IPS-20b (cell line): Measurements from ENCODE around the gene ITIH1.
"Not testable (repeated sequence)": the region's sequence is repeated elsewhere in the genome, so short reads cannot be mapped to it uniquely, and the experiment has no call there.

Experiments
- H3K27ac ChIP-seq: one replicate; pipeline ENCODE4 v1.5.1; 2013; ENCODE audit warnings: low read length
- H3K27me3 ChIP-seq: 2 replicates; pipeline ENCODE4 v1.6.1; 2013; ENCODE audit warnings: mild to moderate bottlenecking, low read length, inconsistent platforms; ENCODE audit not compliant: insufficient read depth
- H3K36me3 ChIP-seq: 2 replicates; pipeline ENCODE4 v1.6.1; 2013; ENCODE audit warnings: low read depth, mild to moderate bottlenecking, inconsistent platforms, low read length, moderate library complexity; ENCODE audit not compliant: insufficient read depth
- H3K4me1 ChIP-seq: 2 replicates; pipeline ENCODE4 v1.6.1; 2013; ENCODE audit warnings: mild to moderate bottlenecking, control low read depth, inconsistent platforms, low read length, moderate library complexity; ENCODE audit not compliant: insufficient read depth
- H3K4me3 ChIP-seq: 2 replicates; pipeline ENCODE4 v1.5.1; 2013; ENCODE audit warnings: mild to moderate bottlenecking, low read length, inconsistent platforms
- H3K9ac ChIP-seq: 2 replicates; pipeline ENCODE4 v1.6.1; 2013; ENCODE audit warnings: low read depth, mild to moderate bottlenecking, inconsistent platforms, low read length, moderate library complexity
- H3K9me3 ChIP-seq: 2 replicates; pipeline ENCODE4 v1.6.1; 2013; ENCODE audit warnings: mild to moderate bottlenecking, low read depth, low read length, inconsistent platforms; ENCODE audit not compliant: insufficient read depth

ITIH1 gene

GRCh38 chr3:52775877-52776276 is 1.5 kb upstream of the ITIH1 start:
- Histone ChIP-seq H3K9me3 (no peaks in the 10 kb centered on the region), H3K27ac (no peak overlapping the region), H3K4me3 (no peak overlapping the region), H3K36me3 (no peaks in the 10 kb centered on the region), H3K9ac (no peak overlapping the region), H3K4me1 (no peaks in the 10 kb centered on the region), H3K27me3 (no peaks in the 10 kb centered on the region; the same call in 1 of the 2 replicates)

GRCh38 chr3:52776486-52776885 is 913 bp upstream of the ITIH1 start:
- not testable (repeated sequence) for H3K27me3 ChIP-seq, H3K27ac ChIP-seq, H3K9ac ChIP-seq, H3K4me3 ChIP-seq, H3K36me3 ChIP-seq, H3K4me1 ChIP-seq, H3K9me3 ChIP-seq

GRCh38 chr3:52777959-52778805 is 783 bp downstream of the ITIH1 start:
- H3K4me3 ChIP-seq: no peak overlapping the region
- no peak overlapping the region for H3K9ac ChIP-seq
- H3K36me3 ChIP-seq: no peaks in the 10 kb centered on the region
- no peaks in the 10 kb centered on the region; the same call in 1 of the 2 replicates for H3K27me3 ChIP-seq
- H3K4me1 ChIP-seq: peaks cover 6% of the 10 kb centered on the region; the same call in 1 of the 2 replicates
- H3K9me3 ChIP-seq: no peaks in the 10 kb centered on the region
- H3K27ac ChIP-seq: no peak overlapping the region

GRCh38 chr3:52779011-52779836 is 1.8 kb downstream of the ITIH1 start:
- Histone ChIP-seq H3K36me3 (no peaks in the 10 kb centered on the region), H3K9ac (no peak overlapping the region), H3K9me3 (no peaks in the 10 kb centered on the region), H3K4me3 (no peak overlapping the region), H3K27me3 (no peaks in the 10 kb centered on the region; the same call in 1 of the 2 replicates), H3K4me1 (peaks cover 6% of the 10 kb centered on the region; the same call in 1 of the 2 replicates), H3K27ac (no peak overlapping the region)

GRCh38 chr3:52779837-52780585 is 2.6 kb downstream of the ITIH1 start:
- Histone ChIP-seq H3K27me3 (no peaks in the 10 kb centered on the region), H3K9ac (no peak overlapping the region), H3K36me3 (no peaks in the 10 kb centered on the region), H3K4me3 (no peak overlapping the region), H3K9me3 (no peaks in the 10 kb centered on the region), H3K4me1 (peaks cover 6% of the 10 kb centered on the region; the same call in 1 of the 2 replicates), H3K27ac (no peak overlapping the region)

- H3K27me3 ChIP-seq: no peaks in the 10 kb centered on the region
- H3K9me3 ChIP-seq: no peaks in the 10 kb centered on the region
- peaks cover 6% of the 10 kb centered on the region; the same call in 1 of the 2 replicates for H3K4me1 ChIP-seq
- no peak overlapping the region for H3K27ac ChIP-seq
- H3K36me3 ChIP-seq: no peaks in the 10 kb centered on the region
- no peak overlapping the region for H3K4me3 ChIP-seq
- H3K9ac ChIP-seq: no peak overlapping the region
Measured at GRCh38 chr3:52781741-52782140, 4.3 kb downstream of the ITIH1 start.

GRCh38 chr3:52782412-52783210 is 5.2 kb downstream of the ITIH1 start:
- H3K4me3 ChIP-seq: no peak overlapping the region
- H3K36me3 ChIP-seq: no peaks in the 10 kb centered on the region
- H3K4me1 ChIP-seq: peaks cover 6% of the 10 kb centered on the region; the same call in 1 of the 2 replicates
- H3K9me3 ChIP-seq: no peaks in the 10 kb centered on the region
- no peak overlapping the region for H3K27ac ChIP-seq
- H3K27me3 ChIP-seq: no peaks in the 10 kb centered on the region
- no peak overlapping the region for H3K9ac ChIP-seq

GRCh38 chr3:52783211-52783555 is 5.8 kb downstream of the ITIH1 start:
- H3K27ac ChIP-seq: no peak overlapping the region
- H3K9ac ChIP-seq: no peak overlapping the region
- H3K36me3 ChIP-seq: no peaks in the 10 kb centered on the region
- peaks cover 6% of the 10 kb centered on the region; the same call in 1 of the 2 replicates for H3K4me1 ChIP-seq
- H3K4me3 ChIP-seq: no peak overlapping the region
- no peaks in the 10 kb centered on the region for H3K27me3 ChIP-seq
- H3K9me3 ChIP-seq: no peaks in the 10 kb centered on the region

- Histone ChIP-seq H3K4me3 (no peak overlapping the region), H3K36me3 (no peaks in the 10 kb centered on the region), H3K27me3 (no peaks in the 10 kb centered on the region), H3K9me3 (no peaks in the 10 kb centered on the region), H3K27ac (no peak overlapping the region), H3K4me1 (peaks cover 6% of the 10 kb centered on the region; the same call in 1 of the 2 replicates), H3K9ac (no peak overlapping the region)
Measured at GRCh38 chr3:52784021-52784621, 6.7 kb downstream of the ITIH1 start.

- Histone ChIP-seq H3K4me1 (peaks cover 6% of the 10 kb centered on the region; the same call in 1 of the 2 replicates), H3K4me3 (no peak overlapping the region), H3K9me3 (no peaks in the 10 kb centered on the region), H3K36me3 (no peaks in the 10 kb centered on the region), H3K27ac (no peak overlapping the region), H3K27me3 (no peaks in the 10 kb centered on the region), H3K9ac (no peak overlapping the region)
Measured at GRCh38 chr3:52784931-52785590, 7.7 kb downstream of the ITIH1 start.
